GM12878 (cell line): ENCODE measurements around the gene PHLPP1. TPM values are rescaled to one million over a fixed set of nuclear protein-coding genes. Genes with fewer than 3 reads are reported as not detected.

Source experiments
- ATAC-seq: fragments of 200-7000 bp; cut with Tn5 transposase; 3 replicates; pipeline ENCODE4 v1.9.1; 2020; ENCODE audit warnings: mild to moderate bottlenecking, moderate library complexity
- BruUV-seq: library from RNA; stranded (reverse); fragments of 400-500 nt; replicated peaks from 2 replicates; lab custom pipeline; 2021; lab: Mats Ljungman, UMichigan
- CTCF ChIA-PET: fragments of 300-600 bp; sonication (Branson Sonifier 250); formaldehyde crosslinking; extraction: SDS; loops from one replicate; lab custom pipeline; 2021; ENCODE audit warnings: inconsistent platforms; lab: Yijun Ruan, JAX
- POLR2A ChIA-PET: fragments of 350-600 bp; formaldehyde crosslinking; extraction: SDS; loops from one replicate; lab custom pipeline; 2021; ENCODE audit warnings: inconsistent platforms; lab: Charles Lee
- RAD21 ChIA-PET: fragments of 300-600 bp; sonication (Branson Sonifier 250); formaldehyde crosslinking; loops from one replicate; lab custom pipeline; 2023; ENCODE audit warnings: antibody characterized with exemption; ENCODE audit not compliant: unreplicated experiment; lab: Charles Lee
- SMC1A ChIA-PET: fragments of 300-600 bp; sonication (Branson Sonifier 250); formaldehyde crosslinking; loops from one replicate; lab custom pipeline; 2023; ENCODE audit not compliant: unreplicated experiment, uncharacterized antibody; lab: Charles Lee
- DNase-seq: peaks from one replicate; pipeline ENCODE4 v3.0.0-alpha.2; 2011; ENCODE audit warnings: low read depth, low spot score
- FAIRE-seq: peaks from 3 replicates; lab custom pipeline; 2011; peaks lifted over from hg19 to GRCh38; lab: Jason Lieb, UNC
- H2AFZ ChIP-seq: 2 replicates; pipeline ENCODE4 v1.6.0; 2011; ENCODE audit warnings: low read depth, low read length, control low read depth; ENCODE audit not compliant: control insufficient read depth
- H3K27ac ChIP-seq: 2 replicates; pipeline ENCODE4 v1.5.1; 2011; ENCODE audit warnings: control low read depth; ENCODE audit not compliant: control insufficient read depth, insufficient read depth
- H3K27me3 ChIP-seq, 2 experiments: replicated peaks in 1 of 2; 2 replicates each; pipeline versions ENCODE4 v1.6.0 to v1.6.1; 2011; ENCODE audit warnings: low read length in 1 of 2; ENCODE audit not compliant: control insufficient read depth in 2 of 2, insufficient read depth in 2 of 2
- H3K36me3 ChIP-seq, 2 experiments: 2 replicates each; pipeline ENCODE4 v1.5.1; 2011; ENCODE audit warnings: low read length in 1 of 2; ENCODE audit not compliant: control insufficient read depth in 2 of 2, insufficient read depth in 2 of 2
- H3K4me1 ChIP-seq: 2 replicates; pipeline ENCODE4 v1.6.1; 2011; ENCODE audit warnings: mild to moderate bottlenecking, low read length, moderate library complexity, mixed read lengths; ENCODE audit not compliant: control insufficient read depth, insufficient read depth
- H3K4me2 ChIP-seq: 2 replicates; pipeline ENCODE4 v1.6.0; 2011; ENCODE audit warnings: control low read depth; ENCODE audit not compliant: control insufficient read depth, insufficient read depth
- H3K4me3 ChIP-seq: fragments of 200-600 bp; sonication (generic); 2 replicates; pipeline ENCODE4 v1.5.1; 2016
- H3K79me2 ChIP-seq: 2 replicates; pipeline ENCODE4 v1.6.0; 2011; ENCODE audit warnings: low read length; ENCODE audit not compliant: control insufficient read depth, insufficient read depth
- H3K9ac ChIP-seq: 2 replicates; pipeline ENCODE4 v1.8.0; 2011; ENCODE audit warnings: low read length, control low read depth, mixed read lengths; ENCODE audit not compliant: control insufficient read depth, insufficient read depth
- H3K9me3 ChIP-seq: replicated peaks from 3 replicates; pipeline ENCODE4 v1.5.1; 2011; ENCODE audit warnings: mild to moderate bottlenecking, low read length; ENCODE audit not compliant: control insufficient read depth, insufficient read depth
- H4K20me1 ChIP-seq: 2 replicates; pipeline ENCODE4 v1.6.0; 2011; ENCODE audit not compliant: control insufficient read depth, insufficient read depth
- ETV6 ChIP-seq, 2 experiments: fragments of 450-650 bp in 1 of 2; IDR thresholded peaks in 1 of 2; conservative IDR thresholded peaks in 1 of 2; 2 replicates each; pipeline ENCODE4 v1.6.1; 2014; ENCODE audit warnings: antibody characterized with exemption in 1 of 2, borderline replicate concordance in 1 of 2, low read depth in 1 of 2, mild to moderate bottlenecking in 1 of 2, moderate library complexity in 1 of 2
- GATAD2B ChIP-seq: fragments of 450-650 bp; conservative IDR thresholded peaks from 2 replicates; pipeline ENCODE4 v1.6.1; 2017; ENCODE audit warnings: low read depth, mild to moderate bottlenecking, moderate library complexity
- IKZF2 ChIP-seq, 2 experiments: fragments of 450-650 bp; IDR thresholded peaks; 2 replicates each; pipeline ENCODE4 v1.6.1; 2017; ENCODE audit warnings: mild to moderate bottlenecking in 2 of 2, moderate library complexity in 2 of 2
- MEF2A ChIP-seq: IDR thresholded peaks from 2 replicates; pipeline ENCODE4 v1.6.1; 2011; ENCODE audit warnings: low read depth, mild to moderate bottlenecking, low read length, moderate library complexity; ENCODE audit not compliant: insufficient read depth
- MYC ChIP-seq: IDR thresholded peaks from 2 replicates; pipeline ENCODE4 v1.6.1; 2011; ENCODE audit warnings: mild to moderate bottlenecking, low read length, moderate library complexity, inconsistent platforms; ENCODE audit not compliant: insufficient read depth, insufficient replicate concordance, insufficient read length, severe bottlenecking
- NFIC ChIP-seq: IDR thresholded peaks from 2 replicates; pipeline ENCODE4 v1.6.1; 2012; ENCODE audit warnings: low read depth, mild to moderate bottlenecking, inconsistent platforms, low read length, moderate library complexity
- POU2F2 ChIP-seq: IDR thresholded peaks from 3 replicates; pipeline ENCODE4 v1.6.1; 2011; ENCODE audit warnings: low read depth, mild to moderate bottlenecking, low read length, borderline replicate concordance
- RUNX3 ChIP-seq: IDR thresholded peaks from 2 replicates; pipeline ENCODE4 v1.6.1; 2012; ENCODE audit warnings: low read length, inconsistent platforms
- SMAD1 ChIP-seq: fragments of 450-650 bp; IDR thresholded peaks from 2 replicates; pipeline ENCODE4 v1.6.1; 2018; ENCODE audit warnings: mild to moderate bottlenecking, low read depth; ENCODE audit not compliant: partially characterized antibody
- STAT3 ChIP-seq: IDR thresholded peaks from 2 replicates; pipeline ENCODE4 v1.6.1; 2011; ENCODE audit warnings: low read depth, low read length, improper control_type of control experiment
- ZBED1 ChIP-seq: IDR thresholded peaks from 2 replicates; pipeline ENCODE4 v1.6.1; 2016; ENCODE audit warnings: borderline replicate concordance
- ZNF217 ChIP-seq: fragments of 450-650 bp; IDR thresholded peaks from 2 replicates; pipeline ENCODE4 v1.6.1; 2017; ENCODE audit warnings: antibody characterized with exemption, mild to moderate bottlenecking
- ZNF24 ChIP-seq: fragments of 450-650 bp; IDR thresholded peaks from 2 replicates; pipeline ENCODE4 v1.6.1; 2017; ENCODE audit warnings: antibody characterized with exemption, mild to moderate bottlenecking
- WGBS: methylation state at CpG from one replicate; pipeline ENCODE4 v1.1.6; 2016; ENCODE audit warnings: low lambda C conversion rate; ENCODE audit not compliant: insufficient replicate concordance, insufficient coverage; ENCODE audit errors: missing lambda C conversion rate; 5-methylcytosine and 5-hydroxymethylcytosine counted together
- in situ Hi-C: fragments of 300-500 bp; cut with MboI; formaldehyde crosslinking; loops from 9 replicates; pipeline ENCODE4 v1.14.3; 2018; ENCODE audit warnings: mixed read lengths
- intact Hi-C: fragments of 100-400 bp; cut with micrococcal nuclease; formaldehyde crosslinking; loops from one replicate; pipeline ENCODE4 v1.14.2; 2022; ENCODE audit not compliant: unreplicated experiment
- polyA plus RNA-seq, 11 experiments: library from polyadenylated mRNA; depleted of rRNA in 4 of 11; unstranded in 6 of 11; stranded (reverse) in 5 of 11; fragments of >200 nt; fragmentation: Nextera tagmentation in 4 of 11; fragmentation: Illumina TruSeq in 1 of 11; extraction: Ambion mirVana in 4 of 11; extraction: Trizol in 1 of 11; gene quantifications; 1 replicate in 1 of 11; 2 replicates in 10 of 11; pipeline versions ENCODE4 v1.2.1 to v1.2.3, GENCODE V29; 2011 to 2016; ENCODE audit warnings: inconsistent platforms in 2 of 11, missing spikeins in 2 of 11, low read depth in 1 of 11
- total RNA-seq, 4 experiments: library from RNA; depleted of rRNA in 3 of 4; stranded (reverse); fragments of >200 nt in 3 of 4; fragmentation: Illumina TruSeq in 1 of 4; extraction: Trizol in 1 of 4; gene quantifications; 2 replicates each; pipeline versions ENCODE4 v1.2.1 to v1.2.3, GENCODE V29; 2013 to 2021
- TF ChIP-seq, protein P1 (sequence below): fragments of 450-650 bp; IDR thresholded peaks from 2 replicates; pipeline ENCODE4 v1.6.1; 2017; ENCODE audit warnings: mild to moderate bottlenecking, low read depth, inconsistent platforms; ENCODE audit not compliant: poor library complexity, severe bottlenecking
- TF ChIP-seq, protein P2 (sequence below): fragments of 450-650 bp; IDR thresholded peaks from 2 replicates; pipeline ENCODE4 v1.6.1; 2017; ENCODE audit warnings: low read depth, mild to moderate bottlenecking, moderate library complexity

PHLPP1 gene
- total and polyA plus RNA-seq, 10 of the 15 experiments (the other 5 are each of a cell fraction or from before 2014, with no cell fraction given), result 0.42 to 7.0 (median 1.9) TPM

DNA sequence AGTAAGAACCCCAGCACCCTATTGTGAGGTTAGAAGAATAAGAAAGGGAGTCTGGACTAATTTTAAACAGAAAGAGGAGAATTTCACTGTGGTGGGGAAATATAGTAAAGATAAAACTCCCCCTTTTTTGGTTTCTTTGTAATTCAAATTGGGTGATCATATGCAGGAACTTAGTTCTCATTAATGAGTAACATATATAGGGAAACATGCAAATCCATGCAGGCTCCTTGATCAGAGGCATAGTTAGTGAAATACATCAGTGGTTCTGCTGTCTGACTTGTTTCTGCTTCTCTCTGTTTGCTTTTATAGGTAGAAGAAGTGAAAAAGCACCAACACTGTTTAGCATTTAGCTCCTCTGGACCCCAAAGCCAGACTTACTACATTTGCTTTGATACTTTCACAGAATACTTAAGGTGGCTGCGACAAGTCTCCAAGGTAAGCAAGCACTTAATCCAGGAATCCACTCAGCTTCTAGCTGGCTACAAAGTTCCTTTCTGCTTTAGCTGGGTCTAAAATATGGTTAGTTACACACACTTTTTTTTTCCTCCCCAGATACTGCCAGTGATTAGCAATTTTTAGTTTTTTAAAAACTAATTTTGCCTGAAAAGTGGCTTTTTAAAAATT is 123.2 kb downstream of the PHLPP1 start:
- no peaks in the 10 kb centered on the region for H4K20me1 ChIP-seq
- H3K9ac ChIP-seq, result no peak overlapping the region; the same call in 1 of the 2 replicates
- intact Hi-C loops, result loop anchor here (2.0 kb wide), 1 partner anchor 124 kb away; the partner anchor contains the start of gene PHLPP1
- H3K27me3 ChIP-seq, result no peaks in the 10 kb centered on the region
- DNase-seq (peak; percentile 62), ATAC-seq (peak; percentile 86), FAIRE-seq (no peak)
- CTCF ChIA-PET, result no interaction called here
- SMC1A ChIA-PET, result interaction anchor here (0.7 kb wide), 1 partner anchor 84 kb away, joined by 3 read pairs; no protein-coding TSS in a partner anchor
- peak overlapping the region; percentile 71 for H3K27ac ChIP-seq
- H3K9me3 ChIP-seq, result no peaks in the 10 kb centered on the region; the same call in 2 of the 3 replicates
- peaks cover 20% of the 10 kb centered on the region; the same call in 1 of the 2 replicates for H3K4me1 ChIP-seq
- 0% methylated on average over 1 of the region's 1 CpG for WGBS
- H3K4me3 ChIP-seq, result peak overlapping the region; percentile 2; the same call in 1 of the 2 replicates
- no peaks in the 10 kb centered on the region for H3K36me3 ChIP-seq
- no peak overlapping the region for H2AFZ ChIP-seq
- RAD21 ChIA-PET, result no interaction called here
- H3K4me2 ChIP-seq, result peak overlapping the region; percentile 71
- no peaks in the 10 kb centered on the region for H3K79me2 ChIP-seq
- BruUV-seq, result no TSS peak
- POLR2A ChIA-PET, result no interaction called here
- in situ Hi-C loops, result no loop called here
- TF ChIP-seq SMAD1 (no peak), MYC (no peak), ZNF24 (0 out of 2 replicates have a peak, but pooled peaks have one; percentile 7), NFIC (peak; percentile 38; the same call in 1 of the 2 replicates), ETV6 (conservative IDR thresholded peaks at IDR 0.05 in 1 of 2, IDR thresholded peaks at IDR 0.05 in 1 of 2; ENCODE audit: borderline replicate concordance in 1 of 2, low read depth in 1 of 2) (no peak), RUNX3 (peak; percentile 6; the same call in 1 of the 2 replicates), ZBED1 (no peak), IKZF2 (IDR thresholded peaks at IDR 0.05) (peak in 1 of 2 experiments; percentile 52; a peak in 2 of 4 replicates), STAT3 (0 out of 2 replicates have a peak, but pooled peaks have one; percentile 45), MEF2A (0 out of 2 replicates have a peak, but pooled peaks have one; percentile 22), GATAD2B (no peak), POU2F2 (peak; percentile 65; the same call in 1 of the 3 replicates), ZNF217 (0 out of 2 replicates have a peak, but pooled peaks have one; percentile 27)
- TF ChIP-seq, protein P1, sequence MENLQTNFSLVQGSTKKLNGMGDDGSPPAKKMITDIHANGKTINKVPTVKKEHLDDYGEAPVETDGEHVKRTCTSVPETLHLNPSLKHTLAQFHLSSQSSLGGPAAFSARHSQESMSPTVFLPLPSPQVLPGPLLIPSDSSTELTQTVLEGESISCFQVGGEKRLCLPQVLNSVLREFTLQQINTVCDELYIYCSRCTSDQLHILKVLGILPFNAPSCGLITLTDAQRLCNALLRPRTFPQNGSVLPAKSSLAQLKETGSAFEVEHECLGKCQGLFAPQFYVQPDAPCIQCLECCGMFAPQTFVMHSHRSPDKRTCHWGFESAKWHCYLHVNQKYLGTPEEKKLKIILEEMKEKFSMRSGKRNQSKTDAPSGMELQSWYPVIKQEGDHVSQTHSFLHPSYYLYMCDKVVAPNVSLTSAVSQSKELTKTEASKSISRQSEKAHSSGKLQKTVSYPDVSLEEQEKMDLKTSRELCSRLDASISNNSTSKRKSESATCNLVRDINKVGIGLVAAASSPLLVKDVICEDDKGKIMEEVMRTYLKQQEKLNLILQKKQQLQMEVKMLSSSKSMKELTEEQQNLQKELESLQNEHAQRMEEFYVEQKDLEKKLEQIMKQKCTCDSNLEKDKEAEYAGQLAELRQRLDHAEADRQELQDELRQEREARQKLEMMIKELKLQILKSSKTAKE, result peak; percentile 58
- TF ChIP-seq, protein P2, sequence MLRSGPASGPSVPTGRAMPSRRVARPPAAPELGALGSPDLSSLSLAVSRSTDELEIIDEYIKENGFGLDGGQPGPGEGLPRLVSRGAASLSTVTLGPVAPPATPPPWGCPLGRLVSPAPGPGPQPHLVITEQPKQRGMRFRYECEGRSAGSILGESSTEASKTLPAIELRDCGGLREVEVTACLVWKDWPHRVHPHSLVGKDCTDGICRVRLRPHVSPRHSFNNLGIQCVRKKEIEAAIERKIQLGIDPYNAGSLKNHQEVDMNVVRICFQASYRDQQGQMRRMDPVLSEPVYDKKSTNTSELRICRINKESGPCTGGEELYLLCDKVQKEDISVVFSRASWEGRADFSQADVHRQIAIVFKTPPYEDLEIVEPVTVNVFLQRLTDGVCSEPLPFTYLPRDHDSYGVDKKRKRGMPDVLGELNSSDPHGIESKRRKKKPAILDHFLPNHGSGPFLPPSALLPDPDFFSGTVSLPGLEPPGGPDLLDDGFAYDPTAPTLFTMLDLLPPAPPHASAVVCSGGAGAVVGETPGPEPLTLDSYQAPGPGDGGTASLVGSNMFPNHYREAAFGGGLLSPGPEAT, result peak; percentile 62
